Effector memory CD8-positive, alpha-beta T cell (primary cell): ENCODE measurements around the gene DLGAP1.
"Not testable (repeated sequence)": the region's sequence is repeated elsewhere in the genome, so short reads cannot be mapped to it uniquely, and the experiment has no call there.

ENCODE experiments used
- ATAC-seq: fragments of 150-1000 bp; cut with Tn5 transposase; replicated peaks from 2 replicates; pipeline ENCODE4 v1.10.0; 2021; ENCODE audit warnings: mild to moderate bottlenecking, moderate library complexity
- DNase-seq, 3 experiments: peaks; one replicate each; pipeline ENCODE4 v3.0.0; 2021
- H3K27ac Mint-ChIP-seq, 2 donors: one replicate each; pipeline ENCODE4 v1.8.0; 2022; ENCODE audit warnings: mild to moderate bottlenecking in 2 of 2, mixed read lengths in 2 of 2, moderate library complexity in 2 of 2
- H3K27me3 Mint-ChIP-seq, 2 donors: one replicate each; pipeline ENCODE4 v1.8.0; 2022; ENCODE audit warnings: mixed read lengths in 2 of 2
- H3K36me3 Mint-ChIP-seq: one replicate; pipeline ENCODE4 v1.8.0; 2022; ENCODE audit warnings: mild to moderate bottlenecking, moderate library complexity, mixed read lengths; ENCODE audit not compliant: insufficient read depth
- H3K4me1 Mint-ChIP-seq, 2 donors: one replicate each; pipeline ENCODE4 v1.8.0; 2022; ENCODE audit warnings: low read depth in 2 of 2, mixed read lengths in 2 of 2
- H3K4me3 Mint-ChIP-seq, 2 donors: one replicate each; pipeline ENCODE4 v1.8.0; 2022; ENCODE audit warnings: mild to moderate bottlenecking in 2 of 2, mixed read lengths in 2 of 2, moderate library complexity in 2 of 2
- H3K9me3 Mint-ChIP-seq, 2 donors: one replicate each; pipeline ENCODE4 v1.8.0; 2022; ENCODE audit warnings: mixed read lengths in 2 of 2

DLGAP1 gene

DNA sequence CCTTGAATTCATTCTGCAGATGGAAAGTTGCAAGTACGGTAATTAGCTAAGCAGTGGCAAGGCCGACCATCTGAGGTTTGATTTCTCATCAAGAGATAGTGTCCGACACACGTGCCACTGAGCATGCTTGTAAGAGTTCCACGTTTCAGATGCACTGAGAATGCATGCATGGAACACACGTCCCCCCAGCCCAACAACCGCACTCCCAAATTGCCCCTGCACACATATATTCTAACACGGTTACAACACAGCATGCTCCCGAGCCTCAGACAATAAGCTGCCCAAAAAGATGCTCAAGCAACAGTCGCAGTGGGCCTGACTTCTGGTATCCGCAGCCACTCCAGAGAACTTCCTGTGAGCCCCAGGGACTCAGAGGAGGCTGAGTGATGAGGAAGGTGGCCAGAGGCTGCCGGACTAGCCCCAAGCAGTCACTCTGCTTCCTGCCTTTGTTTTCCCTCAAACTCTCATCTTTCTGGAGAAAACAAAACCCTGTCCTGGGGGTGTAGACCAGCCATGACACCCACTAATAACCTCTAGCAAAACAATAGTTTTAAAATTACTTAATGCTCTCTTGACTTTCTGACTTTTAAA, 801.2 kb downstream of the DLGAP1 start:
- Mint-ChIP-seq H3K4me3 (no peak overlapping the region), H3K36me3 (no peaks in the 10 kb centered on the region), H3K4me1 (peaks cover 0 to 3% of the 10 kb centered on the region in 2 donors), H3K27ac (no peak overlapping the region), H3K27me3 (no peaks in the 10 kb centered on the region), H3K9me3 (no peaks in the 10 kb centered on the region)
- no peak for DNase-seq
- ATAC-seq, result no peak

GRCh38 chr18:3653263-3653850, 801.8 kb downstream of the DLGAP1 start:
- Mint-ChIP-seq H3K27me3 (no peaks in the 10 kb centered on the region), H3K36me3 (no peaks in the 10 kb centered on the region), H3K27ac (no peak overlapping the region), H3K9me3 (no peaks in the 10 kb centered on the region), H3K4me3 (no peak overlapping the region), H3K4me1 (peaks cover 0 to 3% of the 10 kb centered on the region in 2 donors)
- DNase-seq (no peak), ATAC-seq (no peak)

- ATAC-seq (no peak), DNase-seq (no peak)
- Mint-ChIP-seq H3K27me3 (no peaks in the 10 kb centered on the region), H3K4me3 (no peak overlapping the region), H3K4me1 (peaks cover 0 to 3% of the 10 kb centered on the region in 2 donors), H3K9me3 (no peaks in the 10 kb centered on the region), H3K27ac (no peak overlapping the region), H3K36me3 (no peaks in the 10 kb centered on the region)
Observed at GRCh38 chr18:3652380-3653262, 802.5 kb downstream of the DLGAP1 start.

DNA sequence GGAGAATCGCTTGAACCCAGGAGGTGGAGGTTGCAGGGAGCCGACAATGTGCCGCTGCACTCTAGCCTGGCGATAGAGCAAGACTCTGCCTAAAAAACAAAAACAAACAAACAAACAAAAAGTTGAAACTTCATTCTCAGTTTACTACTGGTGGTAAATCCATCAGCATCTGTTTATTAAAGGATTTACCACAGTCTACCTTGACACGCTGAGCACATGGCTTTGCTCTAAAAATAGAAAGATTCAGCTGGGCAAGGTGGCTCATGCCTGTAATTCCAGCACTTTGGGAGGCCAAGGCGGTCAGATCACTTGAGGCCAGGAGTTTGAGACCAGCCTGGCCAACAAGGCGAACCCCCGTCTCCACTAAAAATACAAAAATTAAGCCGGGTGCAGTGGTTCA, 803.8 kb downstream of the DLGAP1 start:
- Mint-ChIP-seq H3K27me3 (no peaks in the 10 kb centered on the region), H3K36me3 (no peaks in the 10 kb centered on the region), H3K9me3 (no peaks in the 10 kb centered on the region), H3K27ac (no peak overlapping the region), H3K4me1 (peaks cover 0 to 3% of the 10 kb centered on the region in 2 donors), H3K4me3 (no peak overlapping the region)
- no peak for ATAC-seq
- DNase-seq, result no peak

DNA sequence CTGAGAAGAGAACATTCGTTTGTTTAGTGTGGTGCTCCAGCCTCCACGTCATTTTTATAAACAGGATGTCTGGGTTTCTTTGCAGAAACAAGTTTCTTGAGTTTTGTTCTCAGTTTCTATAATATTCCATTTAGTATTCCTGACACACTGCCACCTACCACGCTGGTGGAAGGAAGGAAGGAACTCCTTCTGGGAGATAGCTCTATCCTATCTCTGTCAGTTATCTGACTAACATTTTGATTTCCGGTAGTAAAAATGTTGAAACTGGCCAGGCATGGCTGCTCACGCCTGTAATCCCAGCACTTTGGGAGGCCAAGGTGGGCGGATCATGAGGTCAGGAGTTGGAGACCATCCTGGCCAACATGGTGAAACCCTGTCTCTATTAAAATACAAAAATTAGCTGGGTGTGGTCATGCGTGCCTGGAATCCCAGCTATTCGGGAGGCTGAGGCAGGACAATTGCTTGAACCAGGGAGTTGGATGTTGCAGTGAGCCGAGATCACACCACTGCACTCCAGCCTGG, 804.5 kb downstream of the DLGAP1 start:
- not testable (repeated sequence) for DNase-seq, H3K27ac Mint-ChIP-seq, H3K4me3 Mint-ChIP-seq, H3K27me3 Mint-ChIP-seq, ATAC-seq, H3K9me3 Mint-ChIP-seq, H3K36me3 Mint-ChIP-seq, H3K4me1 Mint-ChIP-seq

DNA sequence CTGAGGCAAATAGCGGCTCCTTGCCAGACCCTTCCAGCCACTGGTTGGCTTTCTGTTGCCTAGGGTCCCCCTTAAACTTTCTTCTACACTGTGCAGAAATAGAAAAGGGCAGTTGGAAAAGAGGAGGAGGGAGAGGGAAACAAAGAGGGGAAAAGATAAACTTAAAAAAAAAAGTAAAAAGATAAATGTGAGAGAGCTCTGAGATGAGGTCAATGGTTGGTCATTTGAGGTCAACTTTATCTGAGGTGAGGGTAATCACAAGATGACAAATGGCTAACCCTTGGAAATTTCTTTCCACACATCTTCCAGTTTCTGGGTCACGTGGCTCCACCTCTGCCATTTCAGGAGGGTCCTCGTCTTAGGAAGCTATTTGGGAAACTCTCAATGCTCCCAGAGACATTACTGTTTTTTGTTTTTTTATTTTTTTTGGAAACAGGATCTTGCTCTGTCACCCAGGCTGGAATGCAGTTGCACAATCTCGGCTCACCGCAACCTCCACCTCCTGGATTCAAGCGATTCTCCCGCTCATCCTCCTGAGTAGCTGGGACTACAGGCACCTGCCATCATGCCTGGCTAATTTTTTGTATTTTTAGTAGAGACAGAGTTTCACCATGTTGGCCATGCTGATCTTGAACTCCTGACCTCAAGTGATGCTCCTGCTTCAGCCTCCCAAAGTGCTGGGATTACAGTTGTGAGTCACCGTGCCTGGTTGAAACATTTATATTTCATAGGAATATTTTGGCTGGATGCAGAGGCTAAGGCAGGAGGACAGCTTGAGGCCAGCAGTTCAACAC, 805.3 kb downstream of the DLGAP1 start:
- Mint-ChIP-seq H3K27ac (no peak overlapping the region), H3K4me3 (no peak overlapping the region), H3K4me1 (peaks cover 3% of the 10 kb centered on the region in 2 donors), H3K9me3 (no peaks in the 10 kb centered on the region), H3K27me3 (no peaks in the 10 kb centered on the region), H3K36me3 (no peaks in the 10 kb centered on the region)
- ATAC-seq (no peak), DNase-seq (no peak)

DNA sequence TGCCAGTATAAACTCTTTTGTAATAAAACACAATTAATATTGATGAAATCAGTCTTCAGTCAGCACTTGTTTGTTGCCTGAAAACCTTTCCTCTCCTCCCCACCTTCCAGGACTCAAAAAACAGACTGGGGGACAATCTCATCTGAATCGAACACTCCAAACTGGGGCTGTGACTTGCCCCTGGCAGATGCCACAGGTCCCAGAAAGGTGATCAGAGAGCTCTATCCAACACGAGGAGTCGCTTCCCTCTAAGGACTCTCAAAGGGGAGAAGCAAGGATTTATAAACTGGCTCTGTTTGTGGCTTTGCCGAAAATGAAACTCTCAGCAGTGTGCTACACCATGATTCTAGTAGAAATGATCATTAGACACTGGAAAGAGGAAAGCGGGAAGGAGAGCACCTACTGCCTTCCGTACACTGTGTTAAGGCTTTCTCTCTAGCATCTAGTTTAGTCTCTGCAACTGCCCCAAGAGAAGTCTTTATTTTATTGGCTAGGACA, 805.9 kb downstream of the DLGAP1 start:
- no peak for ATAC-seq
- Mint-ChIP-seq H3K9me3 (no peaks in the 10 kb centered on the region), H3K4me1 (peaks cover 3% of the 10 kb centered on the region in 2 donors), H3K27me3 (no peaks in the 10 kb centered on the region), H3K36me3 (no peaks in the 10 kb centered on the region), H3K4me3 (no peak overlapping the region), H3K27ac (no peak overlapping the region)
- no peak for DNase-seq

DNA sequence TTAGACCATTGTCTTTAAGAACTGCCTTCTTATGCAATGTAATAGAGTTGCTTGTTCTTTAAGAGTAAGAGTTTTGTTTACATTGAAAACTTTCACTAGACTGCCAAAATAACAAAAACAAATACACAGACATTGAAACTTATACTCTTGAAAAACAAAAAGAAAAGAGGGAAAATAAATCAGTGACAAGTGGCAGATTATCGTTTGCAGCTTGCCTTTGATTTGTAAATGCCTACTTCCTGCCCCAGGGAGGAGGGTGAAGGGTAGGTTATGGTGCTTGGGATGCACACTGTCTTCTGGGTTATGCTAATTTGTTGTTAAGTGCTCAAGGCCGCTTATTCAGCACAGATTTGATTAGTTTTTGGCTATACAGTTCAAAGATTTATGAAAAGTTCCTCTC, 806.5 kb downstream of the DLGAP1 start:
- DNase-seq (no peak), ATAC-seq (no peak)
- H3K9me3 Mint-ChIP-seq, result no peaks in the 10 kb centered on the region
- peaks cover 6% of the 10 kb centered on the region in 2 donors for H3K4me1 Mint-ChIP-seq
- H3K4me3 Mint-ChIP-seq, result no peak overlapping the region
- H3K36me3 Mint-ChIP-seq, result no peaks in the 10 kb centered on the region
- no peaks in the 10 kb centered on the region for H3K27me3 Mint-ChIP-seq
- H3K27ac Mint-ChIP-seq, result no peak overlapping the region

- ATAC-seq (no peak), DNase-seq (no peak)
- no peaks in the 10 kb centered on the region for H3K36me3 Mint-ChIP-seq
- peaks cover 6% of the 10 kb centered on the region in 2 donors for H3K4me1 Mint-ChIP-seq
- no peaks in the 10 kb centered on the region for H3K9me3 Mint-ChIP-seq
- H3K27ac Mint-ChIP-seq, result no peak overlapping the region
- no peaks in the 10 kb centered on the region for H3K27me3 Mint-ChIP-seq
- H3K4me3 Mint-ChIP-seq, result no peak overlapping the region
Observed at GRCh38 chr18:3648200-3648599, 806.9 kb downstream of the DLGAP1 start.

DNA sequence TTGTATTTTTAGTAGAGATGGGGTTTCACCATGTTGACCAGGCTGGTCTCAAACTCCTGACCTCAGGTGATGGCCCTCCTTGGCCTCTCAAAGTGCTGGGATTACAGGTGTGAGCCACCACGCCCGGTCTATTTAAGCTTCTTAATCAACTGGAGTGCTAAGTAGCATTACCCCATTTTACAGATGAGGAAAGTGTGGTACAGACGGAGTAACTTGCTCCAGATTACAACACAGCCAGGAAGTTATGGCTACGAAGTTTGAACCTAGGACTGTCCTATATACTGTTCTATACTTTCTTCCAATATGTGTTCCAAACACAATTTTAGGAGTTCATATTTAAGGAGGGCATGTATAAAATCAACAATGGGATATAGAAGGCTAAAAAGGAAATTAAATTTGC, 807.5 kb downstream of the DLGAP1 start:
- Mint-ChIP-seq H3K27me3 (no peaks in the 10 kb centered on the region), H3K4me1 (peaks cover 6% of the 10 kb centered on the region in 2 donors), H3K9me3 (no peaks in the 10 kb centered on the region), H3K4me3 (no peak overlapping the region), H3K27ac (no peak overlapping the region), H3K36me3 (no peaks in the 10 kb centered on the region)
- DNase-seq (no peak), ATAC-seq (no peak)

- H3K27me3 Mint-ChIP-seq, result no peaks in the 10 kb centered on the region
- no peak overlapping the region for H3K27ac Mint-ChIP-seq
- peaks cover 6% of the 10 kb centered on the region in 2 donors for H3K4me1 Mint-ChIP-seq
- DNase-seq (no peak), ATAC-seq (no peak)
- no peaks in the 10 kb centered on the region for H3K9me3 Mint-ChIP-seq
- no peak overlapping the region for H3K4me3 Mint-ChIP-seq
- H3K36me3 Mint-ChIP-seq, result no peaks in the 10 kb centered on the region
Observed at GRCh38 chr18:3645384-3646156, 809.5 kb downstream of the DLGAP1 start.

DNA sequence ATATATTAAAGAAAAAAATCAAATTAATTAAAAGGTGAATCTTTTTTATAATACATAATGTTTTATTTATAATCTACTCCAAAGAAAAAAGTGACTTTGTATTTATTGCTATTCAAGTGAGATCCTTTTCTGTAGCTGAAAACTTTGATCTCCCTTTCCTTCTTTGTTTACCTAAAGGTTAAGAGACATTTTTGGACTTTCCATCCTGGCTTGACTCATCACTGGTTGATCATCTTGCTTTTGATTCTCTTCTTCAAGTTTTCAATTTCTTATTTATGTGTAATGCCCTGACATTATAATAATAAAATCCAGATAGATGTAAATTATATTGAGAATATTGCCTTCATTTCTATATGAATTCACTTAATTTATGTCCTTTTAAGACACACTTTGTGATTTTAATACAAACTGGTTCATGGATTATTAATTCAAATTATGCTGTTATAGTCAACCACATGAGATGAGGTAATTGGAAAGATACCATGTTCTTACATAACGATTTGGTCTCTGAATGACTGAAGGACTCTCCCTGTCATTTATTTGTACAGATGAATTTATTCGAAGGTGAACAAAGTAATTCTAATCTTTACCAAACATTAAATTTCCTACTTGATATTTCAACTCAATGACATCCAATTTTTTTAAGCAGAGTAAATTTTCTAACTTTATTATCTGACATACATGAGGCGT, 820.7 kb downstream of the DLGAP1 start:
- Mint-ChIP-seq H3K36me3 (peaks cover 3% of the 10 kb centered on the region), H3K9me3 (no peaks in the 10 kb centered on the region), H3K27me3 (no peaks in the 10 kb centered on the region), H3K4me3 (no peak overlapping the region), H3K27ac (no peak overlapping the region), H3K4me1 (no peaks in the 10 kb centered on the region)
- no peak for DNase-seq
- no peak for ATAC-seq
